Stomach (tissue), 9 donors: Measurements from ENCODE around the gene SH3GLB1. TPM values are rescaled to one million over a fixed set of nuclear protein-coding genes. Genes with fewer than 3 reads are reported as not detected.

Experiments used
- DNase-seq, 2 donors: peaks; one replicate each; pipeline versions ENCODE4 v3.0.0 to v3.0.0-alpha.2; 2013 to 2019
- H3K27ac ChIP-seq, 5 donors: fragments of 200-600 bp in 4 of 5; sonication (generic) in 4 of 5; one replicate each; pipeline ENCODE4 v1.5.1; 2013 to 2019; ENCODE audit warnings: mild to moderate bottlenecking in 1 of 5, moderate library complexity in 1 of 5
- H3K27me3 ChIP-seq, 3 donors: fragments of 200-600 bp; sonication (generic); one replicate each; pipeline ENCODE4 v1.5.1; 2017 to 2019; ENCODE audit warnings: mixed run types in 1 of 3
- H3K36me3 ChIP-seq, 4 donors: fragments of 200-600 bp; sonication (generic); 1 replicate in 3 of 4; 2 replicates in 1 of 4; pipeline ENCODE4 v1.5.1; 2016 to 2019
- H3K4me1 ChIP-seq, 4 donors: fragments of 200-600 bp; sonication (generic); one replicate each; pipeline ENCODE4 v1.5.1; 2016 to 2019
- H3K4me3 ChIP-seq, 4 donors: fragments of 200-600 bp; sonication (generic) in 3 of 4; one replicate each; pipeline ENCODE4 v1.5.1; 2016 to 2019; ENCODE audit warnings: mild to moderate bottlenecking in 1 of 4
- H3K9me3 ChIP-seq, 4 donors: fragments of 200-600 bp; sonication (generic); one replicate each; pipeline ENCODE4 v1.5.1; 2016 to 2019
- EP300 ChIP-seq: sonication (generic); formaldehyde crosslinking; IDR thresholded peaks from one replicate; pipeline ENCODE4 v1.6.1; 2017; ENCODE audit warnings: antibody characterized with exemption
- POLR2A ChIP-seq, 4 donors: fragments of 450-650 bp; IDR thresholded peaks; one replicate each; pipeline ENCODE4 v1.6.1; 2016; ENCODE audit warnings: antibody characterized with exemption in 4 of 4, control low read depth in 2 of 4, mild to moderate bottlenecking in 1 of 4, moderate library complexity in 1 of 4
- POLR2AphosphoS5 ChIP-seq, 3 donors: sonication (generic); formaldehyde crosslinking; IDR thresholded peaks; one replicate each; pipeline ENCODE4 v1.6.1; 2016; ENCODE audit warnings: antibody characterized with exemption in 3 of 3
- WGBS, 5 donors: extraction: QIAGEN DNeasy Blood & Tissue Kit in 3 of 5; methylation state at CpG; one replicate each; pipeline versions ENCODE4 v1.1.5 to v1.1.7; 2013 to 2018; 5-methylcytosine and 5-hydroxymethylcytosine counted together
- intact Hi-C: fragments of 100-400 bp; cut with DNase I; formaldehyde crosslinking; loops from one replicate; pipeline ENCODE4 v1.15.1; 2023; ENCODE audit warnings: low total_unique reads
- polyA plus RNA-seq, 3 donors: library from polyadenylated mRNA; stranded (reverse); fragments of 200-250 nt; gene quantifications; one replicate each; pipeline ENCODE4 v1.2.3, GENCODE V29; 2013
- total RNA-seq, 5 donors: library from RNA; depleted of rRNA; stranded (reverse); fragments of >200 nt; gene quantifications; one replicate each; pipeline versions ENCODE4 v1.1.0 to v1.2.3, GENCODE V29; 2014 to 2016
- TF ChIP-seq, protein P1 (sequence below), 7 experiments: fragments of 450-650 bp in 4 of 7; fragments of 200-600 bp in 3 of 7; sonication (generic) in 3 of 7; IDR thresholded peaks; one replicate each; pipeline ENCODE4 v1.5.1; 2016 to 2019; ENCODE audit warnings: antibody characterized with exemption in 7 of 7, control low read depth in 2 of 7, mild to moderate bottlenecking in 1 of 7
- donor health status: healthy with polysubstance abuse.
- donor health status: Bipolar disorder and iron deficiency.
- donor health status: healthy.

SH3GLB1 gene
- total and polyA plus RNA-seq, 8 donors = 25.2 to 95.5 (median 39.7) TPM

DNA sequence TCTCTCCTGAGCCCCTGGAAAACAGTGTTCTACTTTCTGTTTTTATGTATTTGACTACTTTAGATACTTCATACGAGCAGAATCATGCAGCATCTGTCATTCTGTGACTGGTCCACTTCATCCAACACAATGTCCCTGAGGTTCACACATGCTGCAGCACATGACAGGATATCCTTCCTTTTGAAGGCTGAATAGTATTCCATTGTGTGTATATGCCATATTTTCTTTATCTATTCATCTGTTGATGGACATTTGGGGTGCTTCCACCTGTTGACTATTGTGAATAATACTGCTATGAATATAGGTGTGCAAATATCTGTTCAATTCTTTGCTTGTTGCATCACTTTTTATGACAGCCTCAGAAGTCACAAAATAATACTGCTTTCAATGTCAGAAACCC, 55.8 kb downstream of the SH3GLB1 start:
- no peak for DNase-seq
- Histone ChIP-seq H3K4me3 (no peak overlapping the region), H3K27me3 (peaks cover 0 to 8% (median 3%) of the 10 kb centered on the region in 3 donors), H3K27ac (no peak overlapping the region), H3K4me1 (peaks cover 0 to 14% (median 0%) of the 10 kb centered on the region in 4 donors), H3K36me3 (no peaks in the 10 kb centered on the region), H3K9me3 (no peaks in the 10 kb centered on the region)
- TF ChIP-seq POLR2AphosphoS5 (IDR thresholded peaks at IDR 0.05) = no peak
- whole genome bisulfite sequencing, 5 donors = 78 to 95% (median 85%) methylated on average over 1 of the region's 1 CpG
- intact Hi-C loops = no loop called here

DNA sequence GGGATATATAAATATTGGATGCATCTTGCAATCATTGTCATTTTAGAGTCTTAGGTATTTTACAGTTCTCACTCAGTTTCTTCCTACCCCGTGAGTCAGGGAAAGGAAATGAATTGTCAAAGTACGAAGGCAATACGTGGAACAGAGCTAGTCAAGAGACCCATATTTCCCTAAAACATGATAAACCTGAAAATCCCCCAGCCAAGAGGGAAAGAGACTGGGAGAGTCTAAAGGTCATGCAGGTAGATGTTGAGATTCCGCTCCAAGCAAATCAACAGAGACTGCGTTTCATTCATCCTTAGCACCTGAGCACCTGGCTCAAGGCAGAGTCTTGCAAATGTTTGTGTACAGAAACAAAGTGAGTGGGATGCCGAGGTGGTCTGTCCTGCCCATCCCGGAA, 58.0 kb downstream of the SH3GLB1 start:
- H3K4me1 ChIP-seq = peaks cover 0 to 7% (median 0%) of the 10 kb centered on the region in 4 donors
- no peak overlapping the region for H3K4me3 ChIP-seq
- H3K27me3 ChIP-seq = peaks cover 0 to 8% (median 3%) of the 10 kb centered on the region in 3 donors
- intact Hi-C loops = no loop called here
- H3K27ac ChIP-seq = no peak overlapping the region
- WGBS, 5 donors = 41 to 70% (median 46%) methylated on average over 7 of the region's 7 CpGs
- no peaks in the 10 kb centered on the region for H3K36me3 ChIP-seq
- no peak for TF ChIP-seq POLR2AphosphoS5 (IDR thresholded peaks at IDR 0.05)
- no peak for TF ChIP-seq EP300
- H3K9me3 ChIP-seq = peaks cover 0 to under 1% (median 0%) of the 10 kb centered on the region in 4 donors
- no peak for DNase-seq

DNA sequence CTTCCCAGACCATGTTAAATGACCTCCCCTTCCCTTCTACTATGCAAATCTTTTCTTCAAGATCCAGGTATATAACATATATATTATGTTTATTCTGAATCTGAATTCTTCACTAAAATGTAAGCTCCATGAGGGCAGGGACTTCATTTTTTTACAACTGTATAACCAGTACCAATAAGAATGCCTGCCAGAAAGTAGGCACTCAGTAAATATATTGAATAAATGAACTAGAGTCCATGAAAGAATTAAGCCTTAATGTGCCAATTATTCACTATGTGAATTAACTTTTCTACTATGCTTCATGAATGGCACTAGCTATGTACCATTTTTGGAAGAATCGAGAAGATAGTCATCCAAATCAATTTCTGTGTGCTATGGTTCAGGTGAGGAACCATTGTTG, 60.1 kb downstream of the SH3GLB1 start:
- intact Hi-C loops = no loop called here
- Histone ChIP-seq H3K4me1 (no peaks in the 10 kb centered on the region), H3K27ac (no peak overlapping the region), H3K9me3 (peaks cover 0 to 8% (median 4%) of the 10 kb centered on the region in 4 donors), H3K4me3 (no peak overlapping the region), H3K27me3 (peaks cover 0 to 8% (median 3%) of the 10 kb centered on the region in 3 donors), H3K36me3 (no peaks in the 10 kb centered on the region)
- no peak for TF ChIP-seq POLR2AphosphoS5 (IDR thresholded peaks at IDR 0.05)
- TF ChIP-seq, protein P1, sequence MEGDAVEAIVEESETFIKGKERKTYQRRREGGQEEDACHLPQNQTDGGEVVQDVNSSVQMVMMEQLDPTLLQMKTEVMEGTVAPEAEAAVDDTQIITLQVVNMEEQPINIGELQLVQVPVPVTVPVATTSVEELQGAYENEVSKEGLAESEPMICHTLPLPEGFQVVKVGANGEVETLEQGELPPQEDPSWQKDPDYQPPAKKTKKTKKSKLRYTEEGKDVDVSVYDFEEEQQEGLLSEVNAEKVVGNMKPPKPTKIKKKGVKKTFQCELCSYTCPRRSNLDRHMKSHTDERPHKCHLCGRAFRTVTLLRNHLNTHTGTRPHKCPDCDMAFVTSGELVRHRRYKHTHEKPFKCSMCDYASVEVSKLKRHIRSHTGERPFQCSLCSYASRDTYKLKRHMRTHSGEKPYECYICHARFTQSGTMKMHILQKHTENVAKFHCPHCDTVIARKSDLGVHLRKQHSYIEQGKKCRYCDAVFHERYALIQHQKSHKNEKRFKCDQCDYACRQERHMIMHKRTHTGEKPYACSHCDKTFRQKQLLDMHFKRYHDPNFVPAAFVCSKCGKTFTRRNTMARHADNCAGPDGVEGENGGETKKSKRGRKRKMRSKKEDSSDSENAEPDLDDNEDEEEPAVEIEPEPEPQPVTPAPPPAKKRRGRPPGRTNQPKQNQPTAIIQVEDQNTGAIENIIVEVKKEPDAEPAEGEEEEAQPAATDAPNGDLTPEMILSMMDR (IDR thresholded peaks at IDR 0.05) = no peak
- TF ChIP-seq EP300 = no peak
- no peak for TF ChIP-seq POLR2A (IDR thresholded peaks at IDR 0.05)
- 85 to 93% (median 89%) methylated on average over 1 of the region's 1 CpG for WGBS, 5 donors
- DNase-seq = no peak

DNA sequence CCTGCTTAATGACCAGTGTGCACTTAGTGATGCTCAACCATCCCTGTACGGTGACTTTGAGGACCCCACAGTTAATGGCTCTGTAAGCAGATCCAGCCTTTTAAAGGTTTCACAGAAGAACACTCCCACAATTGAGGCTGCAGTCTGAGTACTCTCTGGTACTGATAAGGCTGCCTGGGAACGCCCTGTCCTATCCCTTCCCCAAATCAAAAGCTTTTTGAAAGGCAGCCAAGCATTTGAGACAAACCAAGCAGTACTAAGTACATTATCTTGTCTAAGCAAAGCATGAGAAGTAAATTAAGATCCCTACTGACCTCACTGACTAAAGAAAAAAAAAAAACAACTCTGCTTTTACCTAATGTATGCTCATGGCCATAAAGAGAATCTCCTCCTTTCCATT, 60.7 kb downstream of the SH3GLB1 start:
- Histone ChIP-seq H3K9me3 (peaks cover 0 to 8% (median 4%) of the 10 kb centered on the region in 4 donors), H3K4me3 (no peak overlapping the region), H3K36me3 (no peaks in the 10 kb centered on the region), H3K4me1 (no peaks in the 10 kb centered on the region), H3K27me3 (peaks cover 0 to 8% (median 3%) of the 10 kb centered on the region in 3 donors), H3K27ac (no peak overlapping the region)
- intact Hi-C loops = no loop called here
- TF ChIP-seq, protein P1 (IDR thresholded peaks at IDR 0.05) = no peak
- TF ChIP-seq POLR2AphosphoS5 (IDR thresholded peaks at IDR 0.05) (no peak), EP300 (no peak), POLR2A (IDR thresholded peaks at IDR 0.05) (no peak)
- WGBS, 5 donors = 16 to 26% (median 19%) methylated on average over 2 of the region's 2 CpGs
- peak in 1 of 2 donors; percentile 56 for DNase-seq

DNA sequence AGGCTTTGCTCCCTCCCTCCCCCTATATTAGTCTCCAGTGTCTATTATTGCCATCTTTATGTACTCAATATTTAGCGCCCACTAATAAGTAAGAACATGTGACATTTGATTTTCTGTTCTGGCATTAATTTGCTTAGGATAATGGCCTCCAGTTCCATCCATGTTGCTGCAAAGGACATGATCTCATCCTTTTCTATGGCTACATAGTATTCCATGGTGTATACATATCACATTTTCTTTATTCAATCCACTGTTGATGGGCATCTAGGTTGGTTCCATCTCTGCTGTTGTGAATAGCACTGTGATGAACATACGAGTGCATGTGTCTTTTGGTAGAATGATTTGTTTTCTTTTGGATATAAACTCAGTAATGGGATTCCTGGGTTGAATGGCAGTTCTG, 61.3 kb downstream of the SH3GLB1 start:
- Histone ChIP-seq H3K27ac (no peak overlapping the region), H3K9me3 (peaks cover 0 to 8% (median 4%) of the 10 kb centered on the region in 4 donors), H3K4me3 (no peak overlapping the region), H3K36me3 (no peaks in the 10 kb centered on the region), H3K4me1 (no peaks in the 10 kb centered on the region), H3K27me3 (peaks cover 0 to 8% (median 3%) of the 10 kb centered on the region in 3 donors)
- no peak for DNase-seq
- TF ChIP-seq POLR2A (IDR thresholded peaks at IDR 0.05) (no peak), POLR2AphosphoS5 (IDR thresholded peaks at IDR 0.05) (no peak)
- TF ChIP-seq, protein P1 (IDR thresholded peaks at IDR 0.05) = no peak
- intact Hi-C loops = no loop called here
- WGBS, 5 donors = 88 to 97% (median 90%) methylated on average over 2 of the region's 2 CpGs
